DMS 273 treated with DMSO at 0.1 percent for 48 hours (cell line): Measurements from ENCODE around the gene GNG3.
"Not testable (repeated sequence)": the region's sequence is repeated elsewhere in the genome, so short reads cannot be mapped to it uniquely, and the experiment has no call there.

ENCODE experiments used
- DNase-seq: peaks from one replicate; lab custom pipeline; 2025; lab: John Stamatoyannopoulos, UW

GNG3 gene

DNA sequence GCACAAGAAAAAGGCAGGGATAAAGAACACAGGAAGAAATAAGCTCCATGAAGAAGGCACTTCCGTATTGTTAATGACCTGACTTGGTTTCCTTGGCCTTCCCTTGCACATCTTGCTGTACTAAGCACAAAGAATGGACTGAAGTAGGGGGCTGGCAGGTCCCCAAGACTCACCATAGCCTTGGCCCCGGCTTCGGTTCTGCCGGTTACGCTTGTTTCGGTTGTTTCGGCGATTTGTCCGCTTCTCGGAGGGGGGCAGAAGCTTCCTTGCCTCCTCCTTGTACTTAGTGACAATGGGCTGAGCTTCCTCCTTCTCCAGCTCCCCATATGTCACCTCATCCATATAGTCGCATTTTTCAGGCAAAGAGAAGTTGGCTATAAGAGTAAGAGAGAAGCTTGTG, 9.3 kb downstream of the GNG3 start:
- no peak for DNase-seq

DNA sequence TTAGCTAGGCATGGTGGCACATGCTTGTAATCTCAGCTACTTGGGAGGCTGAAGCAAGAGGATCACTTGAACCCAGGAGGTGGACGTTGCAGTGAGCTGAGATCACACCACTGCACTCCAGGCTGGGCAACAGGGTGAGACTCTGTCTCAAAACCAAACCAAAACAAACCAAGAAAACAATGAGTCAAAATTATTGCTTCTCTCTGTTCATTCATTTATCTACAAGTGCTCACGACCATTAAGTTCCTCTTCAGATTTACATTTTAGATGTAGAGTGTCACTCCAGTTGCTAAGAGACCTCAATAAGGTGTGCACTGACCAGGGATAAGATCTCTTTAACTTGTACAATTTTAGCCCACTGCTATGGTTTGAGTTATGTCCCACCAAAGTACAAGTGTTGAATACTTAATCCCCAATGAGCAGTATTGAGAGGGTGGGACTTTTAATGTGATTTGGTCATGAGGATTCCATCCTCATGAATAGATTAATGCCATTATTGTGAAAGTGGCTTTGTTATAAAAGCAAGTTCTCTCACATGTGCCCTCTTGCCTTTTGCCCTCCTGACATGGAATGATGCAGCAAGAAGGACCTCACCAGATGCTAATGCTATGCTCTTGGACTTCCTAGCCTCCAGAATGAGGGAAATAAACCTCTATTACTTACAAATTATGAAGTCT, 12.0 kb downstream of the GNG3 start:
- no peak for DNase-seq

DNA sequence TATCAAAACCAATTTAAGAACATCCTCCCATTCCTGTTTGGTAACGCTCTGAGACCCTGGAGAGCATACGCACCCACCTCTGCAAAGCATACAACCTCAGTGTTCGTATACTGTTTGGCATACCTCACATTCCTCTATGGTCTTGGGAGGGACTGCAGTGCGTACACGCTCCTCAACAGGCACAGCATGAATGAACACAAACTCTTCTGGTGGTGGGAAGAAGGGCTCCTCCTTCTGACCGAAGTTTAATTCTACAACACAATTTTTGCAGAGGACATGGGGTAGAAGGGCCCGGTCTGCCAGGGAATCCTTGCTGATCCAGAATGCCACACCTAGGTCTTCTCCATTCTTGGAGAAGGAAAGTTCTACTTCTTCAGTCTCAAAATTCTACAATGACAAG, 14.5 kb downstream of the GNG3 start:
- no peak for DNase-seq

DNA sequence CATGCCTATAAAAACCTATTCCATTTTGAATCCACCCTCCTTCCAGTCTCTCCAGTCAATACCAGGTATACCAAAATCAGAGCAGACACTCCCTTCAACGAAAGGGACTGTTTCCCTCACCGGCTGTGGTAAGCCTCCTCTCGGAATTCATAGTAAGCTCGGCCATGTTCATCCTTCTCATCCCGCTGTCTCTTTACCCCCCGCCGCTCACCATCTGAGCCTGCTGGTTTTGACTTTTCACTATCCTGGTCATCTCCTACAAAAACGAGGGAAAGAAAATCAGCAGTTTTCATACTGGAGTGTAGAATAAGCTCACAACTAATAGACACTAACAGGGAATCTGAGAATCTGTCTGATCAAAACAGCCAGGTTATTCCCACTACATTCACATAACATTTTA, 16.7 kb downstream of the GNG3 start:
- no peak for DNase-seq

DNA sequence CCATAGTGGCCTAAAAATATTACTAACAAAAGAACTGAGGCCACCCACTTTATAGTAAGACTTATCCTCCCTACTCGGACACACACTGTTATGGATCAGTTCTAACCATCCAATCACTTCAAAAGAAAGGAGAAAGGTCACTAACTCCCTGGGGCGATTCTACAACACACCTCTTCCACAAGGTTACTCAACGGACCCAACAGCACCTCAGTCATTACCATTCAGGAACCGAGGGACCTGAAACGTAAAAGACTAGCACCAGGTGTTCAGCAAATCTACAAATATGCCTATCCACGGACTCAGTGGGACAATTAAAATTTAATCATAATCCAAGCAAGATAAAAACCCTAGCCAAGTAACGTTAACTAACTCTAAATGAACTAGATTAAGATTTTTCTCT, 18.2 kb downstream of the GNG3 start:
- no peak for DNase-seq

DNA sequence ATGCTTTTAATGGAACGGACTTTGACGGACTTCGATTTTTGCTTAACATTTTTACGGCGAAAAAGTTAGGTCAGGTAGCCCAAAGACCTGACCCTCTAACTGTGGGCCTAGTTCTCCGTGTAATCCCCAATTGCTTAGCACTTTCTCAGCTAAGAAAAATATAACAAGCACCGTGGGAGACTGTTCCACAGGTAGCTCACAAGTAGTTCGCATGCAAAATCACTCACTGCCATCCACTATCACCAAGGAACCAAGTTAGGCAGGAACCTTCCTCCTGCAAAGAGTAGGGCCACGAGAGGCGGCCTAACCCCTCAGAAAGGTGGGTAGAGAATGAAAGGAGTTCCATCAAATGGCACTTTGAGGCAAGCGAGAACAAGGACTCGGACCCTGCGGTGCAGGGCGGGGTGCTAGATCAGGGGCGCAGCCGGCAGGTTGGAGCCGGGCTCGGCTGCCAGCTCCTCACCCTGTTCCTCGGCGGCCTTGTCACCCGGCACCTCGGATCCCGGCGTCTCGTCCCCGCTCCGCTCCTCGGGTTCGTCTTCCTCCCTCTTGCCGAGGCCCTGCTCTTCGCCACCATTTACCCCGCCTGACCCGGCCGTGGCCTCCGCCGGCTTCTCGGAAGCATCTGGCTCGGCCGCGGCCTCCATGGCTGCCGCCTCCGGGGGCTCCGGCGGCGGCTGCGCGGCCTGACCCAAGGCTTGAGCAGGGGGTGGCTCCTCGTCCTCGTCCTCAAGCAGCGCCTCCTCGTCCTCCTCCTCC, 18.9 kb downstream of the GNG3 start:
- DNase-seq: no peak

DNA sequence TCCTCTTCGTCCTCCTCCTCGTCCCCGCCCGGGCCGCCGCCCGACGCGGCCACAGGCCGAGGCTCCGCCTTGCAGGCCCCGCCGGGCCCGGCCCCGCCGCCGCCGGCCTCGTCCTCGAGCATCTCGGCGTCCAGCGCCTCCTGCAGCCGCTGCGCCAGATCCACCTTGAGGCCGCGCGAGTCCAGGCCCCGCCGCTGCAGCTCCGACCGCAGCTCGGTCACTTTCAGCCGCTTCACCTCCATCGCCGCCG, 19.4 kb downstream of the GNG3 start:
- no peak for DNase-seq

DNA sequence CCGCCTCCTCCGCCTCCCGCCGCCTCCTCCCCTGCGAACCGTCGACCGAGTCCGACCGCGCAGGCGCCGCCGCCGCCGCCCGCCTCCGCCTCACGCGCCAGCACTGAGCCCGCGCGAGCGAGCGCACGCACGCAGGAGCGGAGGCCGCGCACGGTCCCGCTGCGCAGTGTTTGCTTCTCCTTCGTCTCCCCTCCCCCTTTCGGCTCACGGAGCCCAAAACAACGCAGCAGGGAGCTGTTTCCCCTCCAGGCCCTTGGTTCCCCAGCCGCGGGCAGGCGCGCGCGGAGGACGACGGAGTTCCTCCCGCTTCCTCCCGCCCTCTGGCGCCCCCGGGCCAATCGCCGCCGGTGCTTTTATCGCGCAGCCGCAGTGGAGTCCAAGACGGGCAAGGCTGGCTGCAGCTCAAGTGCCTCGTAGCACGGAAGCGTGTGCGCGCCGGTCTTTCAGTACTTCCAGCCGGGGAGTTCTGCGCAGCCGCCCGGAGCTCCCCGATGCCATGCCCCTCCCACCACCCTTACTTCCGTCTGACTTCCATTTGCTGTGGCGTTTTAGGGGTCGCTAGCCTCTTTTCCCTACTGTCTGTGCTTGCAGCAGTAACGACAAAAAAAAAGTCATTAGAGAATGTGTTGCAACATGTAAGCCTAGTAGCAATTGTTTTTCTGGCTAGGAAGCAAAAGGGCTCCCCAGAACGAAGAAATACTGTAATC, 19.8 kb downstream of the GNG3 start, which contains the start of gene HNRNPUL2:
Gene HNRNPUL2, minus strand, starts transcription at position 293 of the 707 bp plus-strand sequence. CDS start 301 bp downstream, outside the sequence.
- DNase-seq: peak; percentile 94

DNA sequence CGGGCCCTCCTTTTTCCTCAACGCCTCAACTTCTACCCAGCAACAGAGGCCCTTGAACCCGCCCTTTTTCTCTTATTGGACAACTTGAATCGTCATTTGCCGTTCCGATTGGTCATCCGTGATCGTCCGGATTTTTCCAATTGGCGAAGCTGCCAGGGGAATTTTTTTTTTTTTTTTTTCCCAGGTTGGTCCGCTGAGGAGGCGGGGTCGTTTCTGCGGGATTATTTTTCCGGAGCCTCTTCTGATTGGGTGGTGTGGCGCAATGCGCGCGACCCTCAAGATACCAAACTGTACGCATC, 20.3 kb downstream of the GNG3 start:
- peak; percentile 91 for DNase-seq

DNA sequence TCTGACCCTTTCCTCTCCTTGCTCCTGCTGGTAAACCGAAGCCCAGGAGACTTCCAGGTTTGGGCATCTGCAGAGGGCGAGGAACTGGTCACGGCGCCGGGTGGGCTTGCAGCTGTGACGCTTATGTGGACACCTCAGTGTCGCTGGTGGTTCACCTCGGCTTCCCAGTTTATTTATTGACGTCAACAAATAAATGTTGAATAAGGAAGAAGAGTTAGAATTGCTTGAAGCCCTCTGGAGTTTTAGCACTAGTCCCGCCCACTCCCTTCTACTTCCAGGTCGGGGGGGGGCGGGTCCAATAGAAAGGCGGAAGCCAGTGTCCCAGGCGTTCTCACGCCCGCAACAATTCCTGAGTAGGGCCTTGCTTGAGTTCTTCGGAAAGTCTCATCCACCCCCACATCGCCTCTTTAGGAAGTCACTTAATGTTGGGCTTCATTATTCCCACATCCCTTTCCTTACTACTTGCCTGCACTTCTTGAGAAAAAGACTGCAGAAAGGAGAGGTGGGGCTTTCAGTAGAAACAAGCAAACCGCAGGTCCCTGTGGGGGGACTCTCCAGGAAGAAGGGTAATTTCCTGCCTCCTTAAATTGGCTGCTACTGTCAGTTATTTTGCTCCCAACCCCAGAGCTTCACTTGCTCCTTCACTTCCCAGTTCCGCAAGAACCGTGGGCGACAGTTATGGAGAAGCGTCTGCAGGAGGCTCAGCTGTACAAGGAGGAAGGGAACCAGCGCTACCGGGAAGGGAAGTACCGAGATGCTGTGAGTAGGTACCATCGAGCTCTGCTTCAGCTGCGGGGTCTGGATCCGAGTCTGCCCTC, 20.9 kb downstream of the GNG3 start, which contains the start of gene TTC9C:
Gene TTC9C, plus strand, starts transcription at position 316 of the 818 bp plus-strand sequence. Its CDS starts 363 bp downstream, at position 679.
- DNase-seq: peak; percentile 45

DNA sequence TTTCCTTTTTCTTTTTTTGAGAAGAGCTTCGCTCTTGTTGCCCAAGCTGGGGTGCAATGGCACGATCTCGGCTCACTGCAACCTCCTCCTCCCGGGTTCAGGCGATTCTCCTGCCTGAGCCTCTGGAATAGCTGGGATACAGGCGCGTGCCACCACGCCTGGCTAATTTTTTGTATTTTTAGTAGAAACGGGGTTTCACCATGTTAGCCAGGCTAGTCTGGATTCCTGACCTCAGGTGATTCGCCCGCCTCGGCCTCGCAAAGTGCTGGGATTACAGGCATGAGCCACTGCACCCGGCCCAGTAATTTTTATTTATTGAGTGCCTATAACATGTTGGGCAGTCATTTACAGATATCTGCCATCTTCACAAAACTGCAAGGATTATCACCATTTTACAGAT, 22.6 kb downstream of the GNG3 start:
- DNase-seq: not testable (repeated sequence)

DNA sequence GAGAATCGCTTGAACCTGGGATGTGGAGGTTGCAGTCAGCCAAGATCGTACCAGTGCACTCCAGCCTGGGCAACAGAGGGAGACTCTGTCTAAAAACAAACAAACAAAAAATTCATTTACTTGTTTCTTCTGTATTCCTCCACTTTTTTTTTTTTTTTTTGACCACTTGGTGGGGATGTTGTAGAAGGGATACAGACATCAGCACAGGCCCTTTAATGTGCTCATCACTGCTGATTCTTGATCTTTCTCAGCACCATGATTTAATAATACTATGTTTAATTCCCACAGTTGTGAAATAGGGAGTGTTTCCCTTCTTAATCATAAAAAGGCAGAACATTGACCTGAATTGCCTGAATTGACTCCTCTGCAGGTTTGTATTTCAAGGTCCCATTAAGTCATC, 25.4 kb downstream of the GNG3 start:
- no peak for DNase-seq

DNA sequence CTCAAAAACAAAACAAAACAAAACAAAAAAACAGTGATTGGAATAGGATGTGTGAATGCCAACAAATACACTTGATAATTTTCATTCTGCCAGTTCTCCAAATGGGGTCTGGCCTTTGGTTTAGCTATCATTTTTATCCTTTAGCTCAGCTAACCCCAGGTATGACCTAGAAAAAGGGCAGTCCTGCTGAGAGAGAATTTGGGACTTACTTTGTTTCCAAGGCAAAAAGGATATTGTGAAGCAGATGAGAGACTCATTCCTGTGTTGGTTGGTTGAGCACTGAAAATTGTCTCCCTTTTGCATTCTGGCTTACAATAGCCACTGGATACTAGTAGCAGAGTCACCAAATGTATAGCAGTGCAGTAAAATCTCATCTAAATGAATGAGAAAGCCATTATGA, 29.7 kb downstream of the GNG3 start:
- no peak for DNase-seq

DNA sequence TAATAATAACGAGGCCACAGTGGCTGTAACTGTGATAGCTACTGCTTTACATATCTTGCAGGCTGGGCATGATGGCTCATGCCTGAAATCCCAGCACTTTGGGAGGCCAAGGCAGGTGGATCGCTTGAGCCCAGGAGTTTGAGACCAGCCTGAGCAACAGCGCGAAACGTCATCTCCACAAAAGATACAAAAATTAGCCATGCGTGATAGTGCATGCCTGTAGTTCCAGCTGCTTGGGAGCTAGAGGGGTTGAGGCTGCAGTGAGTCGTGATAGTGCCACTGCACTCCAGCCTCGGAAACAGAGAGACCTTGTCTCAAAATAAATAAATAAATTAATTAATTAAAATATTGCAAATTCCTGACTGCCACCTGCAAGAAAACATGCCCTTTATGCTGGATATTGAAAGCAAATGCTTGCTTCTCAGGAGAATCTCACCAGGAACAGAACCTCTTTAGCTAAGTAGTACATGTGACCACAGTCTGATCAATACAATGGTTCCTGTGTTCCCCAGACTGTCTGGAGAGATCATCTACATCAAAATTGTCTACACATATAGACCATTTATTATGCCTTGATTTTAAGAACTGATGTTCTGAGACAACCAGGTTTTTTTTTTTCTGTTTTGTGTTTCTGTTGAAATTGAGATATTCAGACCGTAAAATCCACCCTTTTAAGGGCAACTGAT, 40.1 kb downstream of the GNG3 start:
- DNase-seq: no peak

DNA sequence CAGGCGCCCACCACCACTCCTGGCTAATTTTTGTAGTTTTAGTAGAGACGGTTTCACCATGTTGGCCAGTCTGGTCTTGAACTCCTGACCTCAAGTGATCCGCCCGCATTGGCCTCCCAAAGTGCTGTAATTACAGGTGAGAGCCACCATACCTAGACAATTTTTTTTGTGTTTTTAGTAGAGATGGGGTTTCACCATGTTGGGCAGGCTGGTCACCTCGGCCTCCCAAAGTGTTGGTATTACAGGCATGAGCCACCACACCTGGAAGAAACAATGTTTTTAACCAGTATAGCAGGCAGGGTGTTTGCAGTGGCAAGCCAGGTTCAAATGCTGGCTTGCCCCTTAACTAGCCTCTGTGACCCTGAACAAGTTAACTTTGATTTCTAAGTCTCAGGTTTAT, 42.5 kb downstream of the GNG3 start:
- not testable (repeated sequence) for DNase-seq

DNA sequence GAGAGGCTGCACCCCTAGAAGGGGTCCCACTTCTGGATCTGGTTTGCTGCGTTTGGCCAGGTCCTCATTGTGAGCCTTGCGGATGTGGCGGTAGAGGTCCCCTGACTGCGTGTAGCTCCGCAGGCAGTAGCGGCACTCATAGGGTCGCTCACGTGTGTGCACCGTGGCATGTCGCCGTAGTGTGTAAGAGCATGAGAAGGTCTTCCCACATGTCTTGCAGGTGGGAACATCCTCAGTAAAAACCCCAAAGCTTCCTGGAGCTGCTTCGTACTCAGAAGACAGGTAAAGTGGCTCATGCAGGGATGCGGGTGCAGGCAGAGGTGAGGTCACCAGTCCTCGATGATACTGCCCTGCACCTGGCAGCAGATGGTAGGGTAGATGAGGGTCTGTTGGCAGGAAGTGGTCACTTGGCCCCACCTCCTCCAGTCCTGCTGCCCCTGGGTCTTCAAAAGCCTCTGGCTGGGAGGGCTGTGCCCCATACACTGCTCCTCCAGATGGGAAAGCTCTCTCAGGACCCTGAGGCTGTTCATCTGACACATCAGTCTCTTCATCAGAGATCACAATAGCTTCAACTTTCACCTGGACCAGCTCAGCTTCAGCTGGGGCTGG, 44.8 kb downstream of the GNG3 start:
- DNase-seq: no peak

DNA sequence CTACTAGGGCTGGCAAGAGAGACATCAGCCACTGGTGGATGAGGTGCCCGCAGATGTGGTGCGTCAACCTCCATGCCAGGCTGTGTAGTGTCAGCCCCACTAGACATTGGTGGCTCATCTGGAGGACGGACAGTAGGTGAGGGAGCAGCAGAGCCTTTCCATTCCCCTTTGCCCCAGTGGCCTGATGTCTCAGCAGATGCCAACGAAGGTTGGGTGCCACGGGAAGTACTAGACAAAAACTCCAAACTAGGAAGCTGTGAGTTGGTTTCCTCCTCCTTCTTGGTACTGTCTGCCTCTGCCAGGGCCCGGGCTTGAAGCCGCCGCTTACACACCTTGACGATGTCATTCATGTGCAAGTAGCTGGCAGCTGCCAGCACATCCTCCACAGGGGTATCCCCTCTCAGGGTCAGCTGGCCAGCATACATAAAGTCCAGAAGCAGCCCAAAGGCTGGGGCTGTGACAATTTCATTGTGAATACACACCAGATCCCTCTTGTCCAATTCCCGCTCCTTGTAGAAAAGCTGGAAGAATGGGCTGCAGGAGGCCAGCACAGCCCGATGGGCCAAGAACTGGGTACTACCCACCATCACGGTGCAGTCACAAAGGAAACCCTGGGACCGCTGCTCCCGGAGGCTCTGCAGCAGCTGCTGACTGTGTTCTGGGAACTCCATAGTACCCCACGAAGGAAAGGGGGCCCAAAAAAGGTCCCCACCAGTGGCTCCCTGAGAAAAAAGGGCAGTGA, 45.7 kb downstream of the GNG3 start:
- no peak for DNase-seq

DNA sequence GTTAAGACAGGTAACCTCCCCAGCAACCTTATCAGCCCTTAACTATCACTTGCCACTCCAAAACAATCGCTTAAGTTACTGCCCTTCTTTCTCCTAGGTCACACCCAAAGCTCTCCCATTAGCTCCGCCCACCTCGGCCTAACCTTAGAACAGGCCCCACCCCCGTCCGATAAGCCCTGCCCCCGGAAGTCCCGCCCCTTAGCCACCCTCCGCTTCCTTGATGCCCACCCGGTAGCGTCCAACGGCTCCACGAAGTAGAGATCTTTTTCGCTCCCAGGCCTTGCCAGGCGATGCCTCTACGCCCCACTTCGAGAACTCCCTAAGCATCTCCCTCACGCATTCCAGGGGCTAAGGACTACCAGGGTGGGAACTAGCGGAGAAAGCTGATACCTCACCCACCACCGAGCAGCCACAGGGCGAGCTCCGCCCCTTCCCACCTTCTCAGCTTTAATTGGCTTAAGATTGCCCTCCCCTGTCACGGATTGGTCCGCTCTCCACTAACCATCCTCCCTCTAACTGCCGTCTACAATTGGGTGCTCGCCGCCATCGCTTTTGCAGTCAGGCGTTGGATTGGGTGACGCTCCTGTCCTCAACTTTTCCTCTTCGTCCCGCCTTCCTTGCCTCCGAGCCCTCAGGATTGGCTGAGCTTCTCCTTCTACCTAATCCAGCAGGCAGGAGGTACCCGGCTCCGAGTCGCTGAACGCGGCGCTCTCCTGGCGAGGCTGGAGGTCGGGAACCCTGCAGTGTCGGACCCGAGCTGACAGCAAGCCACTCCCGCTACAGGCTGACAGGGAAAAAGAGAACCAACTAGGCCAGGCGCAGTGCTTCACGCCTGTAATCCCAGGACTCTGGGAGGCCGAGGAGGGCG, 46.5 kb downstream of the GNG3 start, which contains the start of gene ZBTB3:
Gene ZBTB3, minus strand, starts transcription at position 425 of the 868 bp plus-strand sequence. CDS start 496 bp downstream, outside the sequence.
- peak; percentile 98 for DNase-seq

DNA sequence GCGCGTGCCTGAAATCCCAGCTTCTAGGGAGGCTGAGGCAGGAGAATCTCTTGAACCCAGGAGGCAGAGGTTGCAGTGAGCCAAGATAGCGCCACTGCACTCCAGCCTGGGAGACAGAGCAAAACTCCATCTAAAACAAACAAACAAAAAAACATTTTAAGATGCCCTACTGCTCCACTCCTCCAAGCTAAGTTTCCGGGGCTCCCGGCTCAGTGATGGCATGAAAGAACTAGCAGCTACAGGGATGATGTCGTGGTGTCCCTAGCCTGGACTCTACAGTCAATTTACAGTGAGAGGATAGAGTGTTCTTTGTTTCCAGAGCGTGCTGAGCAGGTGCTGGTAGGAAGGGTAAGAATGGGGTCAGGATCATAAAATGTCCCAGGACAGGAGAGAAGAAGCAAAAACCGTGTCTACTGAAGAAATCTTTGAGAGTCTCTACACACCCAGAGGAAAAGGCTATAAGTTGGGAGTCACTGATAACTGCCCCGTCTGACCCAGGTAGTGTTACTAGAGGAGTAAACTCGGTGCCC, 47.7 kb downstream of the GNG3 start:
- DNase-seq: no peak
